GM23338 (cell line): ENCODE results near the gene SIGLEC15. TPM values are rescaled to one million over a fixed set of nuclear protein-coding genes. Genes with fewer than 3 reads are reported as not detected.
A peak's percentile ranks its signal among the peaks of the same experiment; 100 is the strongest.

Experiments used
- ATAC-seq: fragments of 200-7000 bp; cut with Tn5 transposase; 3 replicates; pipeline ENCODE4 v1.9.1; 2020
- DNase-seq: peaks from one replicate; pipeline ENCODE4 v3.0.0-alpha.2; 2015; ENCODE audit warnings: low spot score
- H2AFZ ChIP-seq: fragments of 200-600 bp; sonication (generic); 2 replicates; pipeline ENCODE4 v1.8.0; 2016; ENCODE audit warnings: antibody characterized with exemption, mild to moderate bottlenecking, moderate library complexity
- H3F3A ChIP-seq: fragments of 200-600 bp; sonication (generic); replicated peaks from 2 replicates; pipeline ENCODE4 v1.8.0; 2017; ENCODE audit warnings: antibody characterized with exemption, mixed run types, low read depth
- H3K27ac ChIP-seq: fragments of 200-600 bp; sonication (generic); 2 replicates; pipeline ENCODE4 v1.6.1; 2016; ENCODE audit warnings: low read depth
- H3K27me3 ChIP-seq: fragments of 200-600 bp; sonication (generic); 2 replicates; pipeline ENCODE4 v1.8.0; 2016; ENCODE audit warnings: mild to moderate bottlenecking, mixed run types, moderate library complexity; ENCODE audit not compliant: insufficient read depth
- H3K36me3 ChIP-seq: fragments of 200-600 bp; sonication (generic); 2 replicates; pipeline ENCODE4 v1.8.0; 2016; ENCODE audit warnings: mild to moderate bottlenecking; ENCODE audit not compliant: insufficient read depth
- H3K4me1 ChIP-seq: fragments of 200-600 bp; sonication (generic); 2 replicates; pipeline ENCODE4 v1.8.0; 2016; ENCODE audit warnings: mild to moderate bottlenecking, moderate library complexity; ENCODE audit not compliant: insufficient read depth
- H3K4me2 ChIP-seq: fragments of 200-600 bp; sonication (generic); 2 replicates; pipeline ENCODE4 v1.7.1; 2017; ENCODE audit warnings: mixed run types
- H3K4me3 ChIP-seq: fragments of 200-600 bp; sonication (generic); 2 replicates; pipeline ENCODE4 v1.6.1; 2016; ENCODE audit warnings: mixed run types
- H3K79me2 ChIP-seq: fragments of 200-600 bp; sonication (generic); replicated peaks from 2 replicates; pipeline ENCODE4 v1.8.0; 2017; ENCODE audit warnings: mild to moderate bottlenecking; ENCODE audit not compliant: insufficient read depth
- H3K9me2 ChIP-seq: fragments of 200-600 bp; sonication (generic); 2 replicates; pipeline ENCODE4 v1.8.0; 2017; ENCODE audit not compliant: insufficient read depth
- H4K20me1 ChIP-seq: fragments of 200-600 bp; sonication (generic); replicated peaks from 2 replicates; pipeline ENCODE4 v1.8.0; 2017; ENCODE audit warnings: mild to moderate bottlenecking; ENCODE audit not compliant: insufficient read depth
- H3K27ac Mint-ChIP-seq: 2 replicates; pipeline ENCODE4 v1.8.0; 2020; ENCODE audit warnings: inconsistent platforms, mild to moderate bottlenecking, moderate library complexity, mixed read lengths
- H3K27me3 Mint-ChIP-seq: 3 replicates; pipeline ENCODE4 v1.8.0; 2022; ENCODE audit warnings: low read depth, mild to moderate bottlenecking, moderate library complexity, mixed read lengths, inconsistent platforms; ENCODE audit not compliant: insufficient read depth, poor library complexity
- H3K36me3 Mint-ChIP-seq: 3 replicates; pipeline ENCODE4 v1.8.0; 2021; ENCODE audit warnings: low read depth, mild to moderate bottlenecking, inconsistent platforms, moderate library complexity, mixed read lengths
- H3K4me1 Mint-ChIP-seq: 3 replicates; pipeline ENCODE4 v1.8.0; 2020; ENCODE audit warnings: mild to moderate bottlenecking, inconsistent platforms, mixed read lengths
- H3K4me3 Mint-ChIP-seq: 3 replicates; pipeline ENCODE4 v1.8.0; 2021; ENCODE audit warnings: moderate library complexity, mild to moderate bottlenecking, inconsistent platforms, mixed read lengths
- H3K9me3 Mint-ChIP-seq: 3 replicates; pipeline ENCODE4 v1.8.0; 2020; ENCODE audit warnings: moderate library complexity, mild to moderate bottlenecking, inconsistent platforms, mixed read lengths
- CTCF ChIP-seq, 2 experiments: fragments of 200-600 bp in 1 of 2; sonication (generic) in 1 of 2; conservative IDR thresholded peaks; 2 replicates each; pipeline versions ENCODE4 v1.5.1 to v1.6.1; 2016 to 2017; ENCODE audit warnings: antibody characterized with exemption in 2 of 2, low read depth in 2 of 2, mild to moderate bottlenecking in 2 of 2, moderate library complexity in 1 of 2
- JUNB ChIP-seq: IDR thresholded peaks from one replicate; pipeline ENCODE4 v1.6.1; 2016; ENCODE audit warnings: antibody characterized with exemption; ENCODE audit not compliant: unreplicated experiment
- STAT1 ChIP-seq: IDR thresholded peaks from one replicate; pipeline ENCODE4 v1.6.1; 2016; ENCODE audit warnings: antibody characterized with exemption; ENCODE audit not compliant: unreplicated experiment
- ZNF462 ChIP-seq: fragments of 250-450 bp; sonication (Bioruptor Pico); IDR thresholded peaks from 2 replicates; pipeline ENCODE4 v1.5.0; 2020; ENCODE audit warnings: mild to moderate bottlenecking, moderate library complexity
- polyA plus RNA-seq: library from polyadenylated mRNA; unstranded; fragments of >200 nt; fragmentation: Nextera tagmentation; extraction: Ambion mirVana; gene quantifications from 2 replicates; pipeline ENCODE4 v1.2.1, GENCODE V29; 2016
- total RNA-seq: library from RNA; depleted of rRNA; stranded (reverse); fragments of >200 nt; shearing (Covaris generic); gene quantifications from 2 replicates; pipeline ENCODE4 v1.2.3, GENCODE V29; 2014

Gene SIGLEC15
- total and polyA plus RNA-seq, 2 experiments from 2014 or later = 0.29 TPM; not detected in 1

- 0 out of 2 replicates have a peak, but pooled peaks have one; percentile 36 for TF ChIP-seq ZNF462 (CRISPR knock-in tag)
Observed at GRCh38 chr18:45839414-45840395, 14.2 kb downstream of the SIGLEC15 start (continued).

GRCh38 chr18:45841060-45841764 is 15.7 kb downstream of the SIGLEC15 start:
- H3K27me3 Mint-ChIP-seq = peaks cover 18% of the 10 kb centered on the region
- H3K36me3 Mint-ChIP-seq = no peaks in the 10 kb centered on the region; the same call in 2 of the 3 replicates
- H3K4me3 Mint-ChIP-seq = no peak overlapping the region
- H3K27ac ChIP-seq = no peak overlapping the region
- H3K4me1 Mint-ChIP-seq = peaks cover 20% of the 10 kb centered on the region
- H3K79me2 ChIP-seq = no peaks in the 10 kb centered on the region
- no peak overlapping the region for H3K4me2 ChIP-seq
- H3F3A ChIP-seq = 0 out of 2 replicates have a peak, but pooled peaks cover 4% of the 10 kb centered on the region
- H3K27ac Mint-ChIP-seq = no peak overlapping the region
- no peaks in the 10 kb centered on the region for H3K9me3 Mint-ChIP-seq
- H3K27me3 ChIP-seq = peaks cover 26% of the 10 kb centered on the region
- H3K4me1 ChIP-seq = peaks cover 13% of the 10 kb centered on the region; the same call in 1 of the 2 replicates
- ATAC-seq (no peak), DNase-seq (no peak)
- no peaks in the 10 kb centered on the region for H3K36me3 ChIP-seq
- no peaks in the 10 kb centered on the region for H4K20me1 ChIP-seq
- no peak overlapping the region for H3K4me3 ChIP-seq
- H2AFZ ChIP-seq = no peak overlapping the region
- H3K9me2 ChIP-seq = no peaks in the 10 kb centered on the region
- TF ChIP-seq JUNB (no peak), STAT1 (no peak), CTCF (conservative IDR thresholded peaks at IDR 0.05; ENCODE audit: low read depth in 2 of 2) (no peak), ZNF462 (CRISPR knock-in tag) (no peak)
